Neutrophil (primary cell): ENCODE measurements around the gene AGAP1.

Experiments used
- H3K27ac ChIP-seq: fragments of 200-600 bp; sonication (generic); 2 replicates; pipeline ENCODE4 v1.5.1; 2016; ENCODE audit warnings: mild to moderate bottlenecking, moderate library complexity
- H3K27me3 ChIP-seq: fragments of 200-600 bp; sonication (generic); 2 replicates; pipeline ENCODE4 v1.6.0; 2016; ENCODE audit warnings: mild to moderate bottlenecking
- H3K36me3 ChIP-seq: fragments of 200-600 bp; sonication (generic); 2 replicates; pipeline ENCODE4 v1.5.1; 2017
- H3K4me1 ChIP-seq, 2 experiments: fragments of 200-600 bp in 1 of 2; sonication (generic) in 1 of 2; 1 replicate in 1 of 2; 2 replicates in 1 of 2; pipeline versions ENCODE4 v1.5.1 to v1.6.1; 2013 to 2016; ENCODE audit warnings: low read depth in 1 of 2, low read length in 1 of 2, mild to moderate bottlenecking in 1 of 2, moderate library complexity in 1 of 2; ENCODE audit not compliant: control insufficient read depth in 1 of 2, insufficient read depth in 1 of 2
- H3K4me3 ChIP-seq, 2 experiments: fragments of 200-600 bp in 1 of 2; sonication (generic) in 1 of 2; 1 replicate in 1 of 2; 2 replicates in 1 of 2; pipeline ENCODE4 v1.5.1; 2013 to 2016; ENCODE audit warnings: low read depth in 1 of 2, low read length in 1 of 2, mild to moderate bottlenecking in 1 of 2, moderate library complexity in 1 of 2
- H3K9me3 ChIP-seq: fragments of 200-600 bp; sonication (generic); 2 replicates; pipeline ENCODE4 v1.5.1; 2016
- TF ChIP-seq, protein P1 (sequence below): fragments of 200-600 bp; sonication (generic); IDR thresholded peaks from 2 replicates; pipeline ENCODE4 v1.5.1; 2016; ENCODE audit warnings: antibody characterized with exemption

The AGAP1 gene

DNA sequence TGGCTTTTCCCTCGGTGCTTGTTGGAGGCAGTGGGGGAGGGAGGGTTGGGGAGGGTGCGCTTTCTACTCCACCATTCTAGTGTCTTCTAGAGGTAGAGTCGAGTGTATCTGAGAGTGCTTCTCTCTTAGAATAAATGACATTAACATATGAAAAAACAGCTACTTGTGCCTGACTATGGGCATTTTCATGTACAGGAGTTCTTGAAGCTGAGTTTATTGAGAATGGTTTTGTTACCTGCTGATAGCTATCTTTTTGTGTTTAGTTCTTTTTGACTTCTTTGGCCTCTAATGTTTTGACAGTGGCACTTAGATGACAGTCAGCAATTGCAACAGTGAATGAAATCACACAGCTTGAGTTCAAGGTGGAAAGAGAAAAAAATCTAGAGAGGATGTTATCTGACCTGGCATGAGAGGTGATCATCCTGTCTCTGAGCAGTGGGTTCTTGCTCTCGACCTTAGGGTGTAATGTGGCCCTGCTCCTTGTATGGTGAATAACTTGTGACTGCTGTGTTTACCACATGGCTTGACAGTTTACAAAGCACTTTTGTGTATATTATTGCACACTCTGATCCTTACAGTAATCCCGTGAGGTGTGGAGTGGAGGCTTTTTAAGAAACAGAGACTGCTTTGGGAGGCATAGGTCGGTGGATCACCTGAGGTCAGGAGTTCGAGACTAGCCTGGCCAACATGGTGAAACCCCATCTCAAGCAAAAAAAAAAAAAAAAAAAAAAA, 86.7 kb downstream of the AGAP1 start:
- no peaks in the 10 kb centered on the region for H3K36me3 ChIP-seq
- TF ChIP-seq, protein P1, sequence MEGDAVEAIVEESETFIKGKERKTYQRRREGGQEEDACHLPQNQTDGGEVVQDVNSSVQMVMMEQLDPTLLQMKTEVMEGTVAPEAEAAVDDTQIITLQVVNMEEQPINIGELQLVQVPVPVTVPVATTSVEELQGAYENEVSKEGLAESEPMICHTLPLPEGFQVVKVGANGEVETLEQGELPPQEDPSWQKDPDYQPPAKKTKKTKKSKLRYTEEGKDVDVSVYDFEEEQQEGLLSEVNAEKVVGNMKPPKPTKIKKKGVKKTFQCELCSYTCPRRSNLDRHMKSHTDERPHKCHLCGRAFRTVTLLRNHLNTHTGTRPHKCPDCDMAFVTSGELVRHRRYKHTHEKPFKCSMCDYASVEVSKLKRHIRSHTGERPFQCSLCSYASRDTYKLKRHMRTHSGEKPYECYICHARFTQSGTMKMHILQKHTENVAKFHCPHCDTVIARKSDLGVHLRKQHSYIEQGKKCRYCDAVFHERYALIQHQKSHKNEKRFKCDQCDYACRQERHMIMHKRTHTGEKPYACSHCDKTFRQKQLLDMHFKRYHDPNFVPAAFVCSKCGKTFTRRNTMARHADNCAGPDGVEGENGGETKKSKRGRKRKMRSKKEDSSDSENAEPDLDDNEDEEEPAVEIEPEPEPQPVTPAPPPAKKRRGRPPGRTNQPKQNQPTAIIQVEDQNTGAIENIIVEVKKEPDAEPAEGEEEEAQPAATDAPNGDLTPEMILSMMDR = no peak
- no peaks in the 10 kb centered on the region for H3K4me1 ChIP-seq
- no peaks in the 10 kb centered on the region for H3K9me3 ChIP-seq
- no peaks in the 10 kb centered on the region for H3K27me3 ChIP-seq
- H3K27ac ChIP-seq = no peak overlapping the region
- H3K4me3 ChIP-seq = no peak overlapping the region

DNA sequence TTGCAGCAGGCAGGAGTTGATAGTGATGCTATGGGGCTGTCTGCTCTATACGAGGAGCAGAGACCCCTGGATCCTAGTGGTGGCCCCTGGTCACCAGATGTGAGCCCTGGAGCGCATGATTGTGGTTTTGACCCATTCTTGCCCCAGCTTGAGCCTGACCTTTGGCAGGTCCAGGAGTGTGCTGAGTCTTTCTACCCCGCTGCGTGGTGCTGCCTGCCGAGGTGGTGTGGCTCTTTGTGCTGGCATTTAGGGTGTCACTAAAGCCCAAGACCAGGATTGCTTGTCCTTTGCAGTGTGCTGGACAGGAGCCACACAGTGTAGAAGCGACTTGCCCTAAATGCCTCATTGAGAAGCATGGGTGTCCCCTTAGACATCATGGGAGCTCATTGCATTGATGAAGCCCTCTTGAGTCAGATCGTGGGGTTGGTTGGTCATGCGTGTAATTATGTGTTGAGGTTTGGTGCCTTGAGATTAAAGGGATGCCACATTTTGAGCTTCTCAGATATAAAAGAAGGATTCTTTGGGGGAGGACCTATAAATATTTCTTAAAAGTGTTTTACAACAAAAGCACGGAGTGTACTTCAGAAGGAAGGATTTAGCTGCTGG, 88.3 kb downstream of the AGAP1 start:
- Histone ChIP-seq H3K4me1 (no peaks in the 10 kb centered on the region), H3K4me3 (no peak overlapping the region), H3K27me3 (no peaks in the 10 kb centered on the region), H3K27ac (no peak overlapping the region), H3K9me3 (no peaks in the 10 kb centered on the region), H3K36me3 (no peaks in the 10 kb centered on the region)
- TF ChIP-seq, protein P1 = no peak

DNA sequence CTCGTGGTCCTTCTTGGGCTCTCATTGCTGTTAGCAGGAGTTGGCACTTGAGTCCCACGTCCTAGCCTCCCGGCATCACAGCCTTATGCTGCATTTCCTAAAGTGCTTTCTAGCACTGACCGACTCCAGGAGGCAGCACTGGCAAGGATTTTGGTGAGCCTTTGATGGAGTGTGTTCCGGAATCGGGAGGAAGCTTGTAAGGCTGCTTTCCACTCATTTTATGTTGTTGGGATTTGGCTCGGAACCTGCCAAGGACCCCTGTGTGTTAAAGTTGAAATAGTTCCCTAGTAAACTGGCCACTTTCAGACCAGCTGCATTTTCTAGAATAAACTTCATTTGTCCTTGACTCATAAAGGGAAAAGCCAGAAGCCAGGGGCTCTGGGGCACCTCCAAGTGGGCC, 88.9 kb downstream of the AGAP1 start:
- TF ChIP-seq, protein P1 = no peak
- Histone ChIP-seq H3K27ac (no peak overlapping the region), H3K4me3 (no peak overlapping the region), H3K4me1 (no peaks in the 10 kb centered on the region), H3K36me3 (no peaks in the 10 kb centered on the region), H3K27me3 (no peaks in the 10 kb centered on the region), H3K9me3 (no peaks in the 10 kb centered on the region)

DNA sequence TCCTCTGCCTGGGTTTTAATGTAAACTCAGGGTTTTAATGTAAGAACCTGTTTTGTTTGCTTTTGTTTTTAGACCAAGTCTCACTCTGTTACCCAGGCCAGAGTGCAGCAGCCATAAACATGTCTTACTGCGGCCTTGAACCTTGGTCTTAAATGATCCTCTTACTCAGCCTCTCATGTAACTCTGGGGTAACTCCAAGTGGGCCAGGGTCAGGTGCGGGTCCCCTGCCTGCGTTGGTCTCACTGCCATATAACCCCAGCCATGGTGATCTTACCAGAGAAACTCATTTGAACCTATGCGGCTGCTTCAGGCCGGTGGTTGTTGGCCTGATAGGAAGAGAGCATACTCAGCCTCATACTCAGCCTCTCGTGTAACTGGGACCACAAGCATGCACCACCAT, 89.3 kb downstream of the AGAP1 start:
- Histone ChIP-seq H3K9me3 (no peaks in the 10 kb centered on the region), H3K27ac (no peak overlapping the region), H3K27me3 (no peaks in the 10 kb centered on the region), H3K4me3 (no peak overlapping the region), H3K36me3 (no peaks in the 10 kb centered on the region), H3K4me1 (no peaks in the 10 kb centered on the region)
- TF ChIP-seq, protein P1 = no peak

DNA sequence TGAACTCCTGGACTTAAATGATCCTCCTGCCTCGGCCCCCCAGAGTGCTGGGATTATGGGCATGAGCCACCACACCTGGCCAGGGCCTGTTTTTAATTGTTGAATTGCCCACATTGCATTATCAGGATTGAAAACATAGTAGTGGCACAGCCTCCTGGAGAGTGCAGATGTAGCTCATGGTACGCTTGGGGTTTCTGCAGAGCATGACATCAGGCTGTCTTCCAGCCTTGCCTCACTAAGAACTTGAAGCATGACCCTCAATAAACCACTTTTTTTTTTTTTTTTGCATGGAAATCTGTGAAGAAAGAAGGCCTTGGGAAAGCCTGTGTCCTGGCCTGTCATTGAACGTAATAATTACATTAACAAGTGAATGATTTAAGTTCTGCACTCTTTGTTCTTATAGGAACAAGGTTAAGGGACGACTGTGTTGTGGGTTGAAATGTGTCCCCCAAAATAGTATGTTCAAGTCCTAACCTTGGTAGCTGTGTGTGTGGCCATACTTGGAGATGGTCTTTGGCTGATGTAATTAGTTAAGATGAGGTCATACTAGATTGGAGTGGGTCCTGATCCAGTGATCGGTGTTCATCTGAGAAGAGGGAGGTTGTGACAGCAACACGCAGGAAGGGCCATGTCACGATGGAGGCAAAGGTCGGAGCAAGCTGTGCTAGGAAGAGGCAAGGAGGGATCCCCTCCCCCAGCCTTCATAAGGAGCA, 90.2 kb downstream of the AGAP1 start:
- H3K27ac ChIP-seq = no peak overlapping the region
- H3K4me1 ChIP-seq = no peaks in the 10 kb centered on the region
- H3K36me3 ChIP-seq = no peaks in the 10 kb centered on the region
- no peaks in the 10 kb centered on the region for H3K9me3 ChIP-seq
- H3K27me3 ChIP-seq = no peaks in the 10 kb centered on the region
- TF ChIP-seq, protein P1 = no peak
- no peak overlapping the region for H3K4me3 ChIP-seq
